ENCODE data around the gene NPEPL1.

Gene NPEPL1

DNA sequence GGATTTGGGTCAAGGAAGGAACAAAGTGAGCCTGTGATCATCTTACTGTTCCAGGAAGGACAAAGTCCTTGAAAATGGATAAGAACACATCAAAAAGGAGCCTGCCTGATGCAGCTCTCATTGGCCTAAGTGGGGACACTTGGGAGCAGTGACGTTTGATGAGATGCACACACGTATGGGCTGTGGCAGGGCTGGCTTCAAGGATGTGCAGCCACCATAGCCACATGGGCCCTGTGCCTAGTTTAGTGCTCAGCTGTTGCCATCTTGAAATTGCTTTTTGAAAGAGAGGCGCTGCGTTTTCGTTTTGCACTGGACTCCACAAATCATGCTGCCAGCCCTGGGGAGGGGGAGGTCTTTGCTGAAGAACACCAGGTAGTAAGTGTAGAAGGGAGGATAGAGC is 6.6 kb upstream of the NPEPL1 start:
- DNase-seq: no peak

DNA sequence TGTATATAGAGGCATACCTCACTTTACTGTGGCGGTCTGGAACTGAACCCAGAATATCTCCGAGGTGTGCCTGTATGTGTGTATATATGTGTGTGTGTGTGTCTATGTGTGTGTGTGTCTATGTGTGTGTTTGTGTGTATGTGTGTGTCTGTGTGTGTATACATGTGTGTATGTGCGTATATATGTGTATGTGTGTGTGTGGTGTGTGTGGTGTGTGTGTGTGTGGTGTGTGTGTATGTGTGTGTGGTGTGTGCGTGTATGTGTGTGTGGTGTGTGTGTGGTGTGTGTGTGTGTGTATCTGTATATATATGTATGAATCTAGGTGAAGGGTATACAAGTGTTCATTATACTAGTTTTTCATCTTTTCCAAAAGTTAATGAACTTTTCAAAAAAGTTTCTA is 4.2 kb upstream of the NPEPL1 start:
- DNase-seq: no peak

DNA sequence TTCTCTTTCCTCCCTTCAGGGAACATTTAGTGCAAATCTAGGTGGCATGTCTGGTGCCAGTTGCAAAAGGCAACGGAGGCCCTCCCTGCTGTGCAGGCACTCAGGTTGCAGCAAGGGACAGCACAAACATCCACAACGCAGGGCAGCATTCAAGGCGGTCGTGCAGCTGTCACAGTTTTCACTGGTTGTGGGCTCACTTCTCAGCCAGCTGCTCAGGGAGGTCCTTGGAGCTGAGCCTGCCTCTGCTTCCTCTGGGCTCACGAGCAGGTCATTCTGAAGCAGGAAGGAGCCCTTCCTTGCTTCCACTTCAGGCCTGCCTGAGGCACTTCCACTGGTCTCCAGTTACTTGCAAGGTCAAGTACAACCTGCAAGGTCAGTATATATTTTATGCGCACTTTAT is 3.8 kb upstream of the NPEPL1 start:
- no peak for DNase-seq

DNA sequence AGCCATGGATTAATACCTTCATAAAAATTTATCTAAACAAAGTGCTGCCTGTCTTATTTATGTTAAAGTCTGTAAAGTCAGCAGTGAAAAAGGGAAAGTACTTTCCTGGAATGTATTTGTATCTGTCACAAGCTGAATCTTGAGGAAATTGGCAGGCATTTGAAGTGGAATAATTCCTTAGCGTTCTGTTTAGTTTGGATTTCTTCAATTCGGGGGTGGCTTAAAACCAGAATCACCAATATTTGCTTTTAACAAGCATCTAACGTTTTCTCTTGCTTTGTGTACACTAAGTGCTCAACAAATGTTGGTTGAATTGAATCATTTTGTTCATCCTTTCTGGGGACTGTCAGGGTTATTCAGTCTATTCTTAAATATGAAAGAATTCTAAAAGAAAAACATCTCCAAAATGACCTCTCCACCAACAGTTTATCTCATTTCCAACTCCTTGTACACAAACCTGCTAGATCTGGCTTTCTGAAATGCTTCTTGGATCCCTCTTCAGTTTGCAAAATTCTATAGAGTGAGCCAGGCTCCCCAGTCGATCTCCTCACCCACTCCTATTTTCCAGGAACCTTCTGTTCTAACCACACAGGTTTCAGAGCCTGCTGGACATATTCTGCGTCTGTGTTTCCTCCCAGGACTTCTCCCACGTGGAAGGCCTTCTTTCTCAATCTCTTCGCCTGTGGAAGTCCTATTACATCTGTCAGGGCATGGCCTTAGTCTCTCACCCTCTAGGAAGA is 2.0 kb upstream of the NPEPL1 start:
- no peak for DNase-seq

DNA sequence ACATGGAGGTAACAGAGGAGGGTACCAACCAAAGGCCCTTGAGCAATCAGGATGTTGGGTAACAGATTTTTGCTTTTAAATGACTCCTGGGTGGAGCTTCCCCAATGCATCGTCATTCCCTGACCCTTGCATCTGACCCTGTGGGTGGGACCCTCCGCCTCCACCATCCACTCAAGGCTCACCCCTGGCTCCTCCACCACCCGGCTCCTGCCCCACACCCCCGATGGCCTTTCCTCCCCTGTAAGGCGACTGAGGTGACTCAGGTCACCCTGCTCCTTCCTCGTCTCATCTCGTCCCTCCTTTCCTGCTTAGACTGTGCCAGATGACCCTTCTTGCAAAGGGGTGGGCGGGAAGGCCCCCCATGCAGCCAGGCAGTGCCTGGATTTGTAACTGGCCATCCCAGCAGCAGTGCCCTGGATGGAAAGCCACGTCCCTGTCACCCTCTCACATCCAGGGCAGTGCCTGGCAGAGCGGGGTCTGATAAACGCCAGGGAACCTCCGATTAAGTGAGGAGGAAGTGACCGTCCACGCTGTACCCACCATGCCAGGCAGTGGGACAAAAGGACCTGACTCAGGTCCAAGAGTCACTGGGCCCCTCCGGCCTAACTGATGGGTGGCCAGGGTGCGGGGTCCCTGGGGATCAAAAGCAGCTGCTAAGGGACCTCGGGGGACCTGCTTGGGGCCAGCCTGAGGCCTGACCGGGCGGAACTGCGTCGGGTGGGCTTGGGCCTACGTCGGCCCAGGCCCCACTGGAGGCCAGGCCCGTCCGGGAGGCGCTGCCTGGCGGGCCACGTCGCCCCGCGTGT is 624 bp upstream of the NPEPL1 start:
- DNase-seq: peak; percentile 27 to 68

DNA sequence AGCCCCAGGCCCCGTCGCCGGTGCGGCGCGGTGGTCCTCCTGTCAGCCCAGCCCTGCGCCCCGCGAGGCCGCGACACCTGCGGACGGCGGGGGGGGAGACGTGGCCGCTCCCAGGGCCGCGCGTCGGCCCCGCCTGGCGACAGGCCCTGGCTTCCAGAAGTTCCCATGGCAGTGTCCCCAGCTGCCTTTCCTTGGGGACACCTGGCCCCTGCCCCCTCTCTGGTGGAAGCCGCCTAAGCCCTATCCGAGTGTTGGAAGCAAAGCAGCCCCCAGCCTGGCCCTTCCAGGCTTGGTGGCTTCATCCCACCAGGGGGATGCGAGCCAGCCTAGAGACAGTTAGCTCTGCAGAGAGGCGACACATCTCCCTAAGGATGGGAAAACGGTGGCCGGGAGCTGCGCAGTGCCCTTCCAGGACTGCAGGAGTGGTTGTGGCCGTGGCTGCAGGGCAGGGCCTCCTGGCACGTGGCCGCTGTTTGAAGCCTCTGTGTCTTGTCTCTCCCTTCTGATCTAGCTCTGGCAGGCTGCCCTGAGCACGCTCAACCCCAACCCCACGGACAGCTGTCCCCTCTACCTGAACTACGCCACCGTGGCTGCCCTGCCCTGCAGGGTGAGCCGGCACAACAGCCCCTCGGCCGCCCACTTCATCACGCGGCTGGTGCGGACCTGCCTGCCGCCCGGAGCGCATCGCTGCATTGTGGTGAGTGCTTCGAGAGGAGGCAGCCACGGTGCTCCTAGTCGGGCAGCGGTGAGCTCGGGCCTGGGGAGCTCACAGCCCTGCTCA is 816 bp downstream of the NPEPL1 start:
- DNase-seq: no peak

DNA sequence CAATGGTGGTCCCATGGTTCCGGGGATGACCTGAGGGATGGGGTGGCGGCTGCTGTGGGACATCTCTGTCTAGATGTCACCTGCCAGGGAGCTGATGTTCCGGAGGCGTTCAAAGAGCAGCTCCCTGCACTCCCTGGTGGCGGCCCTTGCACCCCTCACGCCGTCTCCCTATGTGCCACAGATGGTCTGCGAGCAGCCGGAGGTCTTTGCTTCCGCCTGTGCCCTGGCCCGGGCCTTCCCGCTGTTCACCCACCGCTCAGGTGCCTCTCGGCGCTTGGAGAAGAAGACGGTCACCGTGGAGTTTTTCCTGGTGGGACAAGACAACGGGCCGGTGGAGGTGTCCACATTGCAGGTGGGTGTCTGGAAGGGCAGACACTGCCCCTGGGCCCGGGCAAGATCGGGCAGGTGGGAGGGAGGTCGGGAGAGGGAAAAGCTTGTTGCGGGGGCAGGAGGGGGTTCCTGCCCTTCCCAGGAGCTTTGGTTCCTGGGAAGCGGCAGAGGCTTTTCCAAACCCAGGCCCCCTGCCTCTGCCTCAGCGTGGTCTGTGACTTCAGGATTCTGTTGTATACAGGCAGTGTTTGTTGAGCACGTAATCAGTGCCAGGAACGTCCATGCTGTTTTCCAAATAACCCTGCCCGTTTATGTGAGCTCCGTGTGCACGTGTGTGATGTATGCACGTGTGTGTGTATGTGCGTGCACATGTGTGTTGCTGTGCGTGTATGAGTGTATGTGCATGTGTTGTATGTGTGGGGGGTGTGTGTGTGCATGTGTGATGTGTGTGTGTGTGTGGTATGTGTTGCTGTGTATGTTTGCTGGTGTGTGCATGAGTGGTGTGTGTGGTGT is 1.9 kb downstream of the NPEPL1 start:
- DNase-seq: no peak

DNA sequence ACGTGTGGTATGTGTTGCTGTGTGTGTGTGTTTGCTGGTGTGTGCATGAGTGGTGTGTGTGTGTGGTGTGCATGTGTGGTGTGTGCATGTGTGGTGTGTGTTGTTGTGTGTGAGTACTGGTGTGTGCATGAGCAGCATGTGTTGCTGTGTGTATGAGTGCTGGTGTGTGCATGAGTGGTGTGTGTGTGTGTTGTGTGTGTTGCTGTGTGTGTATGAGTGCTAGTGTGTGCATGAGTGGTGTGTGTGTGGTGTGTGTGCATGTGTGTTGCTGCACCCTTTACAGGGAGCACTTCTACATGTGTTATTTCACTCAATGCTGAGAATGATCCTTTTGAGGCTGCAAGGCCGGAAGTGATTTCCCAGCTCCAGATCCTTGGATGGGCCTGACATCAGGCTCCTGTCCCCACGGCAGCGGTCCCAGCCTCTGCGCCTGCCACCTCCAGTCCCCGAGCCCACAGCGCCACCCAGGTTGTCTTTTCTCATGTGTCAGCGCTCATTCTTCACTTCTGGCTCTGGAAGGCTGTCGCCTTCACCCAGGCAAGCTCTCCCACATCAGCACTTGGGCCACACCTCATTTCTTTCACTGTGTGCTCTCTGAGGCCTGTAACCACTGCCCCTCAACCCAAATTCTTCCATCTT is 2.6 kb downstream of the NPEPL1 start:
- no peak for DNase-seq

DNA sequence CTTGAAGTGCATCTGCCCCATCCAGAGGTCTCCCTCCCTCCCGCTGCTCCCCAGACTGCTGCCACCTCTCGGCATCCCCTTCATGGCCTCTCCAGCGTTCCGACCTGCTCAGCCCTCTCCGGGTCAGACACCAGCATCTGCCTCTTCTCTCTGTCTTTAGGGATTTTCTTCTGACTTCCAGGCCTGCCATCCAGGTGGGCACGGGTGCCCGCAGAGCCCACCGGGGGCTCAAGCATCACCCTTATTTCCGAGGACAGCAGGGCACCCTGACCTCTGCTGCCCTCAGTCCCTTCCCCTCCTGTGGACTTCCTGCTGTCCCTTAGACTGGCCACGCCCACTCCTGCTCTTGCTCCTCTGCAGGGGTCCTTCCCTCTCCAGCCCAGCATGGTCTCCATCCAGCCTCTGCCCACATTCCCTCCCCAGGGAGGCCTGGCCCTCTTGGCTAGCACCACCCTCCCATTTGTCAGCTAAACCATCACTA is 3.3 kb downstream of the NPEPL1 start:
- no peak for DNase-seq

DNA sequence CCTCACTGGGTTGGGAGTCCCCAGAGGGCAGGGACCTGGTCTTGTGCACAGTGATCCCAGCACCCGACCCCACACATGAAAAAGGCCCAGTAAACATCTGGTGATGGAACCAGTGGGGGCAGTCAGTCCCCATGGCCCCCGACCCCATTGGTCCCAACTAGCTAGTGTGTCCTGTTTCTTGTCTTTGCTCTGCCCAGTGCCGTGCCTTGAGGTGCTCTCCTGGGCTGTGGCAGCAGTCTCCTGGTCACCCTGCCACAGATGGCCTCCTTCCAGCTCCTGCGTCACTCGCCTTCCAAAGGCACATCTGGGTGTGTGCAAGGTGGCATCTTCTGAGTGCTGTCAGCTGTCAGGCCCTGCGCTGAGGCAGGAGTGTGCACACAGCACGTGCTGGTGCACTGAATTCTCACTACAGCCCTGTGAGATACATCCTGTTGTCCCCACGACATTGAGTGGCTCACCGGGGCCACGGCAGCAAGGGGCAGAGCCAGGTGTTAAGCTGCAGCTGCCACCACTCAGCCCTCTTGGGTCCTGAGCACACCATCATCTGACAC is 3.9 kb downstream of the NPEPL1 start:
- no peak for DNase-seq

DNA sequence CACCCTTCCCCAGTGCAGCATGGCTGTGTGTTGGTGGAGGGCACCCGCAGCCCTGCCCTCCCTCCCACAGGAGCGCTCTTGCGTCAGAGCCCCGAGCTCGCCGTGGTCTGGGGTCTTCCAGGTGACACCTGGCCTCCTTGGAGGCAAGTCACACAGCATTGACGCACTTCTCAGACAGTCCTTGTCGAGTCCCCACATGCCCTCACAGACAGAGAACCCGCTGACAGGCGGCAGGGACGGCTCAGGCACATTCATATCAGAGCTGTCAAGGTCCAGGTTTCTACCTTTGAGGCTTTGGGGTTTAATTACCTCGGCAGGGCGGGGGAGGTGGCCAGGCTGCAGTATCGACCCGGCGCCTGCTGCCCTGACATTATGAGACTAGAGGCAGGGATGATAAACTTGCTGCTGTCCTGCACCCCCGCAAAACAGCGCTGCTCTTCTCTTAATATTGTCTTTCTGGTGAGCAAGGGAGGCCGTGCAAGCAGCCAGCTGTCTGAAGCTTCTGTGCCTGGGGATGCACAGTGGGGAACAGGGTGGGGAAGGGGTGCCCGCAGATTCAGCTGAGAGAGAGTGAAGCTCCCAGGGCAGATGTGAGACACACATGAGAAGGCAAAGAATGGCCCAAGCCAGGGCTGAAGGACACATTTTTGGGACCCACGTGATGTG is 4.7 kb downstream of the NPEPL1 start:
- no peak for DNase-seq

DNA sequence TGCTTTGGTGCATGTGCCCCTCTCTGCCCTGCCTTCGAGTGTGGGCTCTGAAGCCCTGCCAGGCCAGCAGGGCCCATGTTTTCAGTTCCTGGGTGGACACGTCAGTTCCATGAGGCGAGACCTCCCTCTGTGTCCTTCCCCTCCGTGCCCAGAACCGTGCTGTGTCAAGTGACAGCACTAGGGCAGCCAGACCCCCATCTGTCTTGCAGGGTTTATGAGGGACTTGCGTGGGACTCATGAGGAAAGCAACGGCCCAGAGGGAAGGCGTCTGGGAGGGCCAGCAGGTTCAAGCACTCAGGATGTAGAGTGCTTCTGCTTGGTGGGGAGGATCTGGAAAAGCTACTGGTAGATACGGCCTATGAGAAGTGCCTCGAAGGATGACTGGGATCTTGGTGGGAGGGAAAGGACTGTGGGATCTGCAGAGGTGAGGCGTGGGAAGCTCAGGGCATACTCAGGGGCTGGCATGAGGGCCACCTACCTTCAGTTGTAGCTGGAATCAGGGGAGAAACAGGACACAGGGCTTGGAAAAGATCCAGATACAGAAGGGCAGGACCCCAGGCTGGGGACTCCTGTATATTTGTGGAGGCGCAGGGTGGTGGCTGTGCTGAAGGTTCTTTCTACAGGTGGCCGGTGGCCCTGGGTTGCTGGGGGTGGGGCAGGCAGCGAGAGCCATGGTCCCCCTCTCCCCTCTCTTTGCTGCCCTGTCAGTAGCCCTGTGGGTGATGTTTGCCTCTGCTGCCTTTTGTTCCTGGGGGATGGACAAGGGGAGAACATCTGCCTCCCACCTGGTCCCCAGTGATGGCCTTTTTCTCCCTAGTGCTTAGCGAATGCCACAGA is 5.5 kb downstream of the NPEPL1 start:
- no peak for DNase-seq

DNA sequence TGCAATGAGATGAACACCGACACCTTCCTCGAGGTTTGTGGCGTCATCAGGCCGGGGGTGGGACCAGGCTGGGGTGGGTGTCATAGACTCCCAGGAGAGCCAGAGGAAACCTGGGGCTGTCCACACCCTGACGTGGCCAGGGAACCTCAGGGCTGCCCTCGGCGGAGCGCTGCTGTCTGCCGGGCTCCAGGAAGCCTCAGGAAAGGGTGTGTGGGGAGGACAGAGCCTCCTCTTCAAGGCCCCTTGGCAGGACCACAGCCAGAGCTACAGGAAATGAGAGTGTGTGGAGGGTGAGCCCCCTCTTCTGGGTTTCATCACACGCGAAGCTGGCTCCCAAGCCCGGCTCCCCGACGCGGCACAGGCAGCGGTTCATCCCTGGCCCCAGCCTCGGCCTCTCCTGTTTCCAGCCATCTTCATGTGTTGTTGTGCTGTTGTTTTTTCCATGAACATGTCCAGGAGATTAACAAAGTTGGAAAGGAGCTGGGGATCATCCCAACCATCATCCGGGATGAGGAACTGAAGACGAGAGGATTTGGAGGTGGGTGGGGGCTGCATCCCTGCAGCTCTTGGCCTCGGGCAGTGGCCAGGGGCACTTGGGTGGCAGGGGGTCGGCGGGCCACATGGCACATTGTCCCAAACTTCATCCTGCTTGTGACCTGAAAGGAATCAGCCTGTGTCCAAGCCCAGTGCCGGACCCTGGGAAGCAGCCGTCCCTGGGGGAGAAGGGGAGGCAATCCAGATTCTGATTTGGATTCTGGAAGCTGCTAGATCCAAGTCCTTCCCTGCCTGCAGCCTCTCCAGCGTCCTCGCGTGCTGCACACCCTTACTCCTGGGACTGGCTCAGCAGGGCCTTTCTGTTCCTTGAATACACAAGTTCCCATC is 6.4 kb downstream of the NPEPL1 start:
- DNase-seq: no peak

DNA sequence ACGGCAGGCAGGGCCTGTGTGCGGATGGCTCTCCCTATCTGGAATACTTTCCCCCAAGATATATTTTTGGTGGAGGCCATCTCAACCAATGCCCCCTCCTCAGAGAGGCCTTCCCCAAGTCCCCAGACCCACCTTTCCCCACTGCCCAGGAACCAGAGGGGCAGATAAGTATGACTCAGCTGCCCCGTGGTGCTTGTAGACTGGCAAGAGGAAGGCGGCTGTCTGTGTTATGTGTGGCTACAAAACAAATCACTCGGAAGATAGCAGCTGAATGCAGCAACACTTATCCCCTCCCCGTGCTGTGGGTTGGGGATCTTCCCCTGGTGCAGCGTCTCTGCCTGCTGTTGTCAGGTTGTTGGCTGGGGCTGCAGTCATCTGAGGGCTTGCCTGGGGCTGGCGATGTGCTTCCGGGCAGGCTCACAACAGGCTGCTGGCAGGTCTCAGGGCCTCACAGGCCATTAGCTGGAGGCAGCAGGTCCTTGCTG is 7.1 kb downstream of the NPEPL1 start:
- no peak for DNase-seq

DNA sequence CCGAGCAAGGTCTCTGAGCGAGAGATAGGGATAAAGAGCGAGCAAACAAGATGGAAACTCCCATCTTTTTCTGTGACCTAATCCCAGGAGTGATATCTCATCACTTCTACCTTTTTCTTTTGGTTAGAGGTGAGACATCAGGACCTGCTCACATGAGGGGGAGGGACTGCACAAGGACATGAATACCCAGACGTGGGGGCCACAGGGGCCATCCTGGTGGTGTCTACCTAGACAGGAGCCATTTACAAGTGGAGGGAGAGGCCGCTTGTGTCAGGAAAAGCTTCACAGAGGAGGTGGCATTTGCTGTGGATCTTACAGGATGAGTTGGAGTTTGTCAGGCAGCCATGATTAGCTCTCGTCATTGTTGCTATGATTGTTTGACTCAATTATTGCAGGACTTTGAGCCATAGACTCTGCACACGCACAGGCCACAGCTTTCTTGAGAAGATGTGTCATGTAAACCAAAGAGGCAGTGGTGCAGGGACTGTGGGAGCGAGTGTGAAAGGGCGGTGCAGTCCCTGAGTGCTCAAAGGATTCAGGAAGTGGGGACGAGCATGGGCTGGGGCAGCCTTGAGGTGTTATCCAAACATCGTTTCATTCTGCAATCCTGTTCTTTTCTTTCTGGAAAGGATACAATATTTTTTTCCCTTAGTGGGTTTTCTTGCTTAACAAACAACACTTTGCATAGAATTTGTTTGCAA is 7.7 kb downstream of the NPEPL1 start:
- no peak for DNase-seq

DNA sequence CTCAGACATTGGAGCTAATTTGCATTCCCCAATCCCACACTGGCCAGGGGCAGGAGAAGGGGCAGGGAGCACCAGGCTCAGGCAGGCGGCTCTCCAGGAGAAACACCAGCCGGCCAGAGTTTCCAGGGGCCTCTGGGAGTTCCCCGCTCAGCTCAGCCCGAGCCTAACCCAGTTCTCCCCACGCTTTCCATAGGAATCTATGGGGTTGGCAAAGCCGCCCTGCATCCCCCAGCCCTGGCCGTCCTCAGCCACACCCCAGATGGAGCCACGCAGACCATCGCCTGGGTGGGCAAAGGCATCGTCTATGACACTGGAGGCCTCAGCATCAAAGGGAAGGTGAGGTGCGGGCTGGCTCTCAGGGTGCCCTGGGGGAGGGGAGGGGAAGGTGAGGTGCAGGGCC is 8.2 kb downstream of the NPEPL1 start:
- DNase-seq: no peak

DNA sequence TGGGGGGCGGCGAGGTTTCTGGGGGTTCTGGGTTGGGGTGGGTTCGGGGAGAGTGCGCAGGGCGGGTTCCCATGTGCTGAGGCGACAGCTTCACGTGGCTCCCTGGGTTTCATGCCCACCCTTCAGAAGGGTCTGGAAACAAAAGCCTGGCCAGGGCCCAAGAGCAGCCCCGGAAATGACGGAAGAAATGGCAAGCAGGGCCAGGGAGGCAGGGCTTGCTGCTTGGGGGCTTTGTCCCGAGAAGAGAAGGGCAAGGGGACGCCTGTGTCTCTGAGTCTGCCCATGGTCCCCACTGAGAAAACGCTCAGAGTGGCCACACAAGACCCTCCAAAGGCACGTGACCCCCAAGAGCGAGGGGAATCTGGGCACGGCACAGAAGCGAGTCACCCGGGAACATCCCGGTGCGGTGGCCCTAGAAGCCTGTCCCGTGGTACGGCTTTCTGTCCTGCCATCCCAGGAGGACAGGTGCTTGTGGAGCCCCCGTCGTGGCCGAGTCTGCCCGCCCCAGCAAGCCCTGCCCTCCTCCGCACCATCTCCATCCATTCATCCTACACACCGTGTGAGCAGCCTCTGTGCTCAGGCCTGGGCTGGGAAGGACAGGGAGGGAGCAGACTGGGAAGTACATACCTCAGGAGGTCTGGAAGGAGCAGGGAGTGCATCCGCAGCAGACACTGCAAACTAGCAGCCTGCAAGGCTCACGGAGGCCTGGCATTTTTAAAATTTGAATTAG is 9.0 kb downstream of the NPEPL1 start:
- DNase-seq: no peak

DNA sequence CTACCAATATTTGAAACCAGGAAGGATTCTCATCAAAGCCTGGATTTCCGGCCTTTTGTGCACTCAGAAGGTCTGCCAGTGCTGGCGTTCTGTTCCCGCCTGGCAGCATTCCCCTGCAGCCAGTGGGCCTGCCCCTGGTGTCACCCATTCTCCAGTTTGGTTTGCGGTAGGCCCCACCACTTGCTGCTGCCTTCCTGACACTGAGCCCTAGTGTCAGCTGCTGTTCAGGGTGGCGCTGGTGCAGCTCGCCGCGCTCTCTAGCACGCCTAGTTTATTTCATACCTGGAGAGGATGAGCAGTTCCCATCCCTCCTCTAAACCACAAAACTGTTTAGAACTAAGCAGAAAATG is 9.5 kb downstream of the NPEPL1 start:
- no peak for DNase-seq

Data from CD4-positive, alpha-beta T cell treated with Interferon alpha-2 for 1 hour (primary cell).